Fibroblast of lung (primary cell): Measurements from ENCODE around the gene CCDC148.

Experiments
- CTCF ChIP-seq, 2 donors: IDR thresholded peaks in 1 of 2; conservative IDR thresholded peaks in 1 of 2; 1 replicate in 1 of 2; 2 replicates in 1 of 2; pipeline ENCODE4 v1.5.1; 2011 to 2012; ENCODE audit warnings: low read length in 2 of 2, control low read depth in 1 of 2, inconsistent platforms in 1 of 2, low read depth in 1 of 2, mild to moderate bottlenecking in 1 of 2
- EZH2 ChIP-seq: IDR thresholded peaks from 2 replicates; pipeline ENCODE4 v1.5.1; 2012; ENCODE audit warnings: low read length, control low read depth, mild to moderate bottlenecking; ENCODE audit errors: missing control alignments

- TF ChIP-seq CTCF (conservative IDR thresholded peaks at IDR 0.05 in 1 of 2, IDR thresholded peaks at IDR 0.05 in 1 of 2; ENCODE audit: low read depth in 1 of 2, low read length in 2 of 2) (no peak), EZH2 (no peak)
Measured at GRCh38 chr2:158243392-158243791, 213.2 kb downstream of the CCDC148 start.
